Sigmoid colon (tissue), 4 donors: Measurements from ENCODE around the gene IRAK1.

ENCODE experiments used
- EP300 ChIP-seq, 4 donors: sonication (generic); formaldehyde crosslinking; IDR thresholded peaks; one replicate each; pipeline ENCODE4 v1.6.1; 2017; ENCODE audit warnings: antibody characterized with exemption in 4 of 4
- POLR2A ChIP-seq, 2 donors: fragments of 450-650 bp; IDR thresholded peaks; one replicate each; pipeline ENCODE4 v1.6.1; 2016; ENCODE audit warnings: antibody characterized with exemption in 2 of 2, mild to moderate bottlenecking in 2 of 2, moderate library complexity in 2 of 2
- POLR2AphosphoS5 ChIP-seq, 4 donors: sonication (generic); formaldehyde crosslinking; IDR thresholded peaks; one replicate each; pipeline ENCODE4 v1.6.1; 2017; ENCODE audit warnings: antibody characterized with exemption in 4 of 4
- TF ChIP-seq, protein P1 (sequence below), 4 experiments: fragments of 450-650 bp in 3 of 4; fragments of 200-600 bp in 1 of 4; IDR thresholded peaks; one replicate each; pipeline ENCODE4 v1.5.1; 2016 to 2019; ENCODE audit warnings: antibody characterized with exemption in 4 of 4, mild to moderate bottlenecking in 3 of 4, moderate library complexity in 2 of 4

DNA sequence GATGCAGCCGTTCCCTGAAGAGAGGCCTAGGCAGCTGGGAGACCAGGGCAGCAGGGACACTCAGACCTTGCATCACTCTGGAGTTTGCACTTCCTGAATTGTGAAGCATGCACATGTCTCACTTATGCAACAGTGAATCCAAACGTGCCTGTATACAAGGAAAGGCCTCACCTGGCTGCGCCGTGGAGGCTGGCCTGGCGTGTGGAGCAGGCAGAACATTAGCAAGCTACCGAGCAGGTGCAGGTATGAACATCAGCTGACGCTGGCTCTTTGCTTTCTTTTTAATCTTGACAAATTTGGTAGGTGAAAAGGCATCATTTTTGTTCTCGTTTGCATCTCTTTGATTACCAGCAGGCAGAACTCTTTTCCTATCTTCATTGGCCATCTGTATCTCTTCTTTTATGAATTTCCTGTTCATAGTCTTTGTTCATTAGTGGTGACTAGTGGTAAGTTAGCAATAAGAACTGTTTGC, 37.1 kb upstream of the IRAK1 start:
- TF ChIP-seq, protein P1, sequence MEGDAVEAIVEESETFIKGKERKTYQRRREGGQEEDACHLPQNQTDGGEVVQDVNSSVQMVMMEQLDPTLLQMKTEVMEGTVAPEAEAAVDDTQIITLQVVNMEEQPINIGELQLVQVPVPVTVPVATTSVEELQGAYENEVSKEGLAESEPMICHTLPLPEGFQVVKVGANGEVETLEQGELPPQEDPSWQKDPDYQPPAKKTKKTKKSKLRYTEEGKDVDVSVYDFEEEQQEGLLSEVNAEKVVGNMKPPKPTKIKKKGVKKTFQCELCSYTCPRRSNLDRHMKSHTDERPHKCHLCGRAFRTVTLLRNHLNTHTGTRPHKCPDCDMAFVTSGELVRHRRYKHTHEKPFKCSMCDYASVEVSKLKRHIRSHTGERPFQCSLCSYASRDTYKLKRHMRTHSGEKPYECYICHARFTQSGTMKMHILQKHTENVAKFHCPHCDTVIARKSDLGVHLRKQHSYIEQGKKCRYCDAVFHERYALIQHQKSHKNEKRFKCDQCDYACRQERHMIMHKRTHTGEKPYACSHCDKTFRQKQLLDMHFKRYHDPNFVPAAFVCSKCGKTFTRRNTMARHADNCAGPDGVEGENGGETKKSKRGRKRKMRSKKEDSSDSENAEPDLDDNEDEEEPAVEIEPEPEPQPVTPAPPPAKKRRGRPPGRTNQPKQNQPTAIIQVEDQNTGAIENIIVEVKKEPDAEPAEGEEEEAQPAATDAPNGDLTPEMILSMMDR (IDR thresholded peaks at IDR 0.05): no peak
- TF ChIP-seq POLR2AphosphoS5 (IDR thresholded peaks at IDR 0.05): no peak
- no peak for TF ChIP-seq POLR2A (IDR thresholded peaks at IDR 0.05)
- no peak for TF ChIP-seq EP300 (IDR thresholded peaks at IDR 0.05)
